Kidney (tissue), 14 donors: Measurements from ENCODE around the gene TBL1XR1. TPM values are rescaled to one million over a fixed set of nuclear protein-coding genes. Genes with fewer than 3 reads are reported as not detected.

ENCODE experiments used
- DNase-seq, 5 donors: peaks; one replicate each; pipeline ENCODE4 v3.0.0-alpha.2; 2013 to 2020
- FAIRE-seq: peaks from 2 replicates; lab custom pipeline; 2012; peaks lifted over from hg19 to GRCh38; lab: Jason Lieb, UNC
- H3K27ac ChIP-seq, 2 donors: one replicate each; pipeline ENCODE4 v1.7.0; 2013; ENCODE audit warnings: low read depth in 2 of 2, low read length in 2 of 2, inconsistent platforms in 1 of 2
- H3K27me3 ChIP-seq: one replicate; pipeline ENCODE4 v1.7.1; 2013; ENCODE audit warnings: low read length, inconsistent platforms; ENCODE audit not compliant: control insufficient read depth, insufficient read depth
- H3K36me3 ChIP-seq, 3 donors: one replicate each; pipeline versions ENCODE4 v1.7.0 to v1.7.1; 2013; ENCODE audit warnings: low read length in 3 of 3, control low read depth in 1 of 3, inconsistent platforms in 1 of 3; ENCODE audit not compliant: insufficient read depth in 3 of 3, control insufficient read depth in 2 of 3
- H3K4me1 ChIP-seq, 3 donors: one replicate each; pipeline versions ENCODE4 v1.7.0 to v1.7.1; 2013; ENCODE audit warnings: low read length in 3 of 3, inconsistent platforms in 1 of 3, low read depth in 1 of 3; ENCODE audit not compliant: control insufficient read depth in 2 of 3, insufficient read depth in 2 of 3
- H3K4me3 ChIP-seq, 3 donors: one replicate each; pipeline versions ENCODE4 v1.7.0 to v1.8.1; 2013; ENCODE audit warnings: low read length in 3 of 3, control low read depth in 1 of 3, inconsistent platforms in 1 of 3
- H3K9ac ChIP-seq, 3 donors: one replicate each; pipeline versions ENCODE4 v1.7.0 to v1.7.1; 2013; ENCODE audit warnings: low read length in 3 of 3, control low read depth in 1 of 3, inconsistent platforms in 1 of 3
- H3K9me3 ChIP-seq, 3 donors: one replicate each; pipeline versions ENCODE4 v1.7.0 to v1.7.1; 2013; ENCODE audit warnings: low read length in 3 of 3, control low read depth in 1 of 3, inconsistent platforms in 1 of 3; ENCODE audit not compliant: control insufficient read depth in 2 of 3, insufficient read depth in 1 of 3
- CTCF ChIP-seq: IDR thresholded peaks from 3 replicates; pipeline ENCODE4 v1.5.1; 2012; ENCODE audit warnings: mild to moderate bottlenecking, moderate library complexity, borderline replicate concordance; ENCODE audit not compliant: insufficient read depth; ENCODE audit errors: extremely low read depth
- intact Hi-C: fragments of 100-400 bp; cut with DNase I; formaldehyde crosslinking; loops from one replicate; pipeline ENCODE4 v1.11.1; 2022
- polyA plus RNA-seq: library from polyadenylated mRNA; stranded (reverse); fragments of 350-450 nt; fragmentation: Illumina TruSeq; extraction: RNeasy Lipid Tissue Mini Kit (QIAGEN cat#74804); gene quantifications from one replicate; pipeline ENCODE4 v1.2.3, GENCODE V29; 2014; ENCODE audit warnings: low read depth, low replicate concordance; ENCODE audit not compliant: insufficient read depth
- total RNA-seq: library from RNA; stranded (reverse); fragmentation: NEBNext Ultra II Directional; extraction: Animal tissue kit (Norgen Biotek cat#: 25700); gene quantifications from one replicate; pipeline ENCODE4 v1.2.1, GENCODE V29; 2021
- donor health status: control.
- donor health status: control.
- donor health status: control.
- donor health status: control.
- donor health status: control.
- donor health status: DM: yes; HTN: yes; CAD: no.
- donor health status: Normal renal cell carcinoma (clear cell type).

TBL1XR1 gene
- total and polyA plus RNA-seq, 2 donors from 2014 or later: 31.3 to 205 TPM

GRCh38 chr3:176988795-176989194 is 208.5 kb downstream of the TBL1XR1 start:
- Histone ChIP-seq H3K36me3 (no peaks in the 10 kb centered on the region), H3K27ac (no peak overlapping the region), H3K27me3 (no peaks in the 10 kb centered on the region), H3K9ac (no peak overlapping the region), H3K4me1 (no peaks in the 10 kb centered on the region), H3K9me3 (no peaks in the 10 kb centered on the region), H3K4me3 (no peak overlapping the region)
- no peak for TF ChIP-seq CTCF
- DNase-seq (no peak), FAIRE-seq (no peak)
- intact Hi-C loops: no loop called here

- H3K9ac ChIP-seq: no peak overlapping the region
- no peak for TF ChIP-seq CTCF
- H3K9me3 ChIP-seq: no peaks in the 10 kb centered on the region
- H3K4me1 ChIP-seq: no peaks in the 10 kb centered on the region
- no peaks in the 10 kb centered on the region for H3K36me3 ChIP-seq
- H3K27me3 ChIP-seq: no peaks in the 10 kb centered on the region
- no peak overlapping the region for H3K4me3 ChIP-seq
- intact Hi-C loops: no loop called here
- no peak for DNase-seq
- FAIRE-seq: no peak
- H3K27ac ChIP-seq: no peak overlapping the region
Measured at GRCh38 chr3:176987901-176988650, 209.2 kb downstream of the TBL1XR1 start.

- H3K4me1 ChIP-seq: no peaks in the 10 kb centered on the region
- no peak overlapping the region for H3K9ac ChIP-seq
- no peaks in the 10 kb centered on the region for H3K36me3 ChIP-seq
- no peak for TF ChIP-seq CTCF
- no peak overlapping the region for H3K27ac ChIP-seq
- H3K27me3 ChIP-seq: no peaks in the 10 kb centered on the region
- DNase-seq (no peak), FAIRE-seq (no peak)
- no peak overlapping the region for H3K4me3 ChIP-seq
- H3K9me3 ChIP-seq: peaks cover 0 to 4% (median 0%) of the 10 kb centered on the region in 3 donors
- intact Hi-C loops: no loop called here
Measured at GRCh38 chr3:176978441-176978840, 218.8 kb downstream of the TBL1XR1 start.

DNA sequence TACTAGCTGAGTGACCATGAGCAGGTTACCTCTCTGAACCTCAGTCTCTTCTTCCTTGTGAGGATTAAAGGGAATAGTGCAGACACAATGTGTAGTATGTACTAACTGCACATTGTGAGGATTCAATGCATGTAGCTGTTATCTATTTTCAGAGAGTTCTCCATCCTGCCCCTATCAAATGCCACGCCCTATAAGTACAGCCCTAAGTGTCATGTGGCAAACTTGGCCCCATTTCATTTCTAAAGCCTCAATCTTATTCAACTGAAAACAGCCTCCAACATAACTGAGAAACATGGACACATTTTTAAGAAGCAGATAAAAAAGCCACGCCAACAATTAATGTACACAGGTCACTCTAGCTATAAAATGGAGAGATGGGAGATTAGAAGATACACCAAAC is 220.0 kb downstream of the TBL1XR1 start:
- no peak for DNase-seq
- Histone ChIP-seq H3K27ac (no peak overlapping the region), H3K4me1 (no peaks in the 10 kb centered on the region), H3K9me3 (peaks cover 0 to 4% (median 0%) of the 10 kb centered on the region in 3 donors), H3K9ac (no peak overlapping the region), H3K36me3 (no peaks in the 10 kb centered on the region), H3K4me3 (no peak overlapping the region), H3K27me3 (no peaks in the 10 kb centered on the region)
- intact Hi-C loops: no loop called here
- no peak for FAIRE-seq
- TF ChIP-seq CTCF: no peak
